ENCODE measurements around the gene IFNLR1. TPM values are rescaled to one million over a fixed set of nuclear protein-coding genes. Genes with fewer than 3 reads are reported as not detected.
A peak's percentile ranks its signal among the peaks of the same experiment; 100 is the strongest.
"Not testable (repeated sequence)": the region's sequence is repeated elsewhere in the genome, so short reads cannot be mapped to it uniquely, and the experiment has no call there.

IFNLR1 gene
- total RNA-seq, 1 donor from 2014 or later: 11.1 TPM

- DNase-seq (no peak), ATAC-seq (no peak)
- Histone ChIP-seq H3K36me3 (no peaks in the 10 kb centered on the region), H3K9me3 (no peaks in the 10 kb centered on the region), H3K27ac (no peak overlapping the region), H3K4me1 (no peaks in the 10 kb centered on the region), H3K4me3 (no peak overlapping the region), H3K27me3 (no peaks in the 10 kb centered on the region)
- TF ChIP-seq CTCF (IDR thresholded peaks at IDR 0.05): no peak
- intact Hi-C loops (cut with DNase I): no loop called here
Observed at GRCh38 chr1:24207709-24208108, 20.6 kb upstream of the IFNLR1 start.

- ATAC-seq; H3K27ac ChIP-seq; H3K27me3 ChIP-seq; intact Hi-C loops (cut with DNase I); H3K4me3 ChIP-seq; H3K4me1 ChIP-seq; DNase-seq; H3K9me3 ChIP-seq; H3K36me3 ChIP-seq: not testable (repeated sequence)
Observed at GRCh38 chr1:24207395-24207687, 20.3 kb upstream of the IFNLR1 start.

GRCh38 chr1:24206516-24207394 lies 19.7 kb upstream of the IFNLR1 start:
- intact Hi-C loops (cut with DNase I): no loop called here
- Histone ChIP-seq H3K9me3 (no peaks in the 10 kb centered on the region), H3K27me3 (no peaks in the 10 kb centered on the region), H3K27ac (no peak overlapping the region), H3K4me1 (no peaks in the 10 kb centered on the region), H3K36me3 (no peaks in the 10 kb centered on the region), H3K4me3 (no peak overlapping the region)
- peak; percentile 2 for ATAC-seq
- TF ChIP-seq CTCF (IDR thresholded peaks at IDR 0.05): no peak
- DNase-seq: no peak

- DNase-seq: no peak
- no peak for TF ChIP-seq CTCF (IDR thresholded peaks at IDR 0.05)
- Histone ChIP-seq H3K4me3 (no peak overlapping the region), H3K27ac (no peak overlapping the region), H3K4me1 (no peaks in the 10 kb centered on the region), H3K9me3 (no peaks in the 10 kb centered on the region), H3K36me3 (no peaks in the 10 kb centered on the region), H3K27me3 (no peaks in the 10 kb centered on the region)
- ATAC-seq: peak; percentile 22
- intact Hi-C loops (cut with DNase I): no loop called here
Observed at GRCh38 chr1:24206083-24206464, 19.0 kb upstream of the IFNLR1 start.

GRCh38 chr1:24205345-24206082 lies 18.4 kb upstream of the IFNLR1 start:
- no peak overlapping the region for H3K4me3 ChIP-seq
- H3K36me3 ChIP-seq: no peaks in the 10 kb centered on the region
- no peaks in the 10 kb centered on the region for H3K9me3 ChIP-seq
- no peak overlapping the region for H3K27ac ChIP-seq
- no peak for TF ChIP-seq CTCF (IDR thresholded peaks at IDR 0.05)
- ATAC-seq (no peak), DNase-seq (no peak)
- intact Hi-C loops (cut with DNase I): no loop called here
- H3K4me1 ChIP-seq: no peaks in the 10 kb centered on the region
- no peaks in the 10 kb centered on the region for H3K27me3 ChIP-seq

- Histone ChIP-seq H3K4me3 (no peak overlapping the region), H3K27ac (no peak overlapping the region), H3K9me3 (no peaks in the 10 kb centered on the region), H3K4me1 (peaks cover 5% of the 10 kb centered on the region), H3K36me3 (no peaks in the 10 kb centered on the region), H3K27me3 (no peaks in the 10 kb centered on the region)
- TF ChIP-seq CTCF (IDR thresholded peaks at IDR 0.05): no peak
- ATAC-seq: no peak
- intact Hi-C loops (cut with DNase I): no loop called here
- no peak for DNase-seq
Observed at GRCh38 chr1:24204116-24204515, 17.0 kb upstream of the IFNLR1 start.
